22Rv1 (cell line): ENCODE data around the gene ANKRD40.

Experiments
- H3K27ac ChIP-seq: fragments of 450-650 bp; 2 replicates; pipeline ENCODE4 v1.5.1; 2017
- ZFX ChIP-seq: fragments of 450-650 bp; IDR thresholded peaks from 2 replicates; pipeline ENCODE4 v1.6.1; 2017; ENCODE audit warnings: antibody characterized with exemption, borderline replicate concordance
- TF ChIP-seq, protein P1 (sequence below): fragments of 450-650 bp; IDR thresholded peaks from 2 replicates; pipeline ENCODE4 v1.5.1; 2017; ENCODE audit warnings: mild to moderate bottlenecking

The ANKRD40 gene

DNA sequence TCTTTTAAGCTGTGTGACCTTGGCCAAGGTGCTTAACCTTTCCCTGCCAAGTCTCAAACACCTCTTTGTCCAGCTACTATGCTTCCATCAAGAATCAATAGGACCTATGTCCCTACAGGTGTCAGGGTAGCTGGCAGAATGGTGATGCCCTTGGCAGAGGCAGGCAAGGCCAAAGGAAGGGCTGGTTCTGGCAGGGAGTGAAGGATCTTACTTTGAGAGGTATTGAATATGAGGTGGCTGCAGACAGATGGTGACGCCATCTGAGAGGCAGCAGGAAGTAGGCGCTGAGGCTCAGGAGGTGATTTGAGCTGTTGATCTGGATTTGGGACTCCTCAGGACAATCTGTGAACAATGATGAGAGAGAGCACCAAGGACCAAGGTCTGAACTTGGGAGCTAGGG lies 60.5 kb downstream of the ANKRD40 start:
- TF ChIP-seq, protein P1, sequence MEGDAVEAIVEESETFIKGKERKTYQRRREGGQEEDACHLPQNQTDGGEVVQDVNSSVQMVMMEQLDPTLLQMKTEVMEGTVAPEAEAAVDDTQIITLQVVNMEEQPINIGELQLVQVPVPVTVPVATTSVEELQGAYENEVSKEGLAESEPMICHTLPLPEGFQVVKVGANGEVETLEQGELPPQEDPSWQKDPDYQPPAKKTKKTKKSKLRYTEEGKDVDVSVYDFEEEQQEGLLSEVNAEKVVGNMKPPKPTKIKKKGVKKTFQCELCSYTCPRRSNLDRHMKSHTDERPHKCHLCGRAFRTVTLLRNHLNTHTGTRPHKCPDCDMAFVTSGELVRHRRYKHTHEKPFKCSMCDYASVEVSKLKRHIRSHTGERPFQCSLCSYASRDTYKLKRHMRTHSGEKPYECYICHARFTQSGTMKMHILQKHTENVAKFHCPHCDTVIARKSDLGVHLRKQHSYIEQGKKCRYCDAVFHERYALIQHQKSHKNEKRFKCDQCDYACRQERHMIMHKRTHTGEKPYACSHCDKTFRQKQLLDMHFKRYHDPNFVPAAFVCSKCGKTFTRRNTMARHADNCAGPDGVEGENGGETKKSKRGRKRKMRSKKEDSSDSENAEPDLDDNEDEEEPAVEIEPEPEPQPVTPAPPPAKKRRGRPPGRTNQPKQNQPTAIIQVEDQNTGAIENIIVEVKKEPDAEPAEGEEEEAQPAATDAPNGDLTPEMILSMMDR = no peak
- no peak for TF ChIP-seq ZFX
- H3K27ac ChIP-seq = no peak overlapping the region

DNA sequence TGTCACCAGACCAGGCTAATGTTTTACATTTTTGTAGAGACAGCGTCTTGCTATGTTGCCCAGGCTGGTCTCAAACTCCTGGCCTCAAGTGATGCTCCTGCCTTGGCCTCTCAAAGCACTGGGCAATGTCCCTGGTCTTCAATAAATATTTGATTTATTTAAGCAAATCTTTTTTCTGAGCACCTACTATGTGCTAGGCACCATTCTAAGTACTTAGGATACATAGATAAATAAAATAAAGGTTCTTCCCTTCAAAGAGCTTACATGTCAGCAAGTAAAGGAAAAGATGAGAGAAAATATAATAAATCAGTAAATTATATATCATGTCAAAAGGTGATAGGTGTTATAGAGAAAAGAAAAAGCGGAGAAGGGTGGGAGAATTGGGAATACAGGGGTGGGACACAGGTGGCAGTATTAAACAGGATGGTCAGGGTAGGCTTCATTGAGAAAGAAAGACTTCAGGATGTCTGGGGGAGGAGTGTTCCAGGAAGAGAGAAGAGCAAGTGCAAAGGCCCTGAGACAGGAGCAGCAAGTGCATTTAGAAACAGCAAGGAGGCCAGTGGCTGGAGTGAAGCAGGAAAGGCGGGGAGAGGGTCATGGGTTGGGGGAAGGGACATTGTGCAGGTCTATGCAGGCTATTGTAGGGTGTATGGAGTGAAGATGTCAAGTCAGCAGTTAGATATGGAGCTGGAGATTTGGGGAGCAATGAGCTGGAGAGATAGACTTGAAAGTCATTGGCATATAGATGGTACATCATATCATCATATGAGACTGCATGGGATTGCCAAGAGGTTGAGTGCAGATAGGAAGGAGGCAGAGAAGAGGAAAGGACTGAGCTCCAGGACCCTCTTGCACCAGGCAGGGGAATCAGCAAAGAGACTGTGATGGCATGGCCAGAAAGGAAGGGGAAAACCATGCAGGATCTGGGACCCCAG lies 61.7 kb downstream of the ANKRD40 start:
- no peak overlapping the region for H3K27ac ChIP-seq

More for the DNA sequence above, 61.7 kb downstream of the ANKRD40 start:
- TF ChIP-seq, protein P1 = no peak
- TF ChIP-seq ZFX = no peak
